LNCaP clone FGC (cell line): ENCODE data around the gene GNG7.
"Not testable (repeated sequence)": the region's sequence is repeated elsewhere in the genome, so short reads cannot be mapped to it uniquely, and the experiment has no call there.

ENCODE experiments used
- DNase-seq: peaks from one replicate; pipeline ENCODE4 v3.0.0-alpha.2; 2011; ENCODE audit warnings: low read depth
- H3K4me3 ChIP-seq: 2 replicates; pipeline ENCODE4 v1.5.1; 2011; ENCODE audit warnings: mild to moderate bottlenecking, low read depth, low read length, control low read depth
- TF ChIP-seq, protein P1 (sequence below): IDR thresholded peaks from 2 replicates; pipeline ENCODE4 v1.5.1; 2012; ENCODE audit warnings: mild to moderate bottlenecking; ENCODE audit not compliant: control insufficient read depth, insufficient read depth; ENCODE audit errors: extremely low read depth

GNG7 gene

DNA sequence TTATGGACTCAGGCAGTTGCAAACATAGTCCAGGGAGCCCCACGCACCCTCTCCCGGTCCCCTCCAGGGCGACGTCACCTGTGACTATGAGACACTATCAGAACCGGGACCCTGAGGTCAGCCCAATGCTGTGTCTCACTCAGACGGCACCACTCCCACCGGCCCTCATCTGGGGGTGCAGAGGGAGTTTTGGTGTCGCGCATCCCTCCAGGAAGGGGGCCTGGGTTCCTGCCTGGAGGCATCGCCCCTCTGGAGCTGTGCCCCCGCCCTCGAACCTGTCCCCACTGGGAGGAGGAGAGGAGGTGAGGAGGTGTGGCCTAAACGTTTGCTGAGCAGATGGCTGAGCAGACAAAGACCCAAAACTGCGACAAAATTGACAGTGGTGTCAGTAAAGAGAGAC is 175.3 kb downstream of the GNG7 start:
- no peak for DNase-seq
- H3K4me3 ChIP-seq = no peak overlapping the region
- TF ChIP-seq, protein P1, sequence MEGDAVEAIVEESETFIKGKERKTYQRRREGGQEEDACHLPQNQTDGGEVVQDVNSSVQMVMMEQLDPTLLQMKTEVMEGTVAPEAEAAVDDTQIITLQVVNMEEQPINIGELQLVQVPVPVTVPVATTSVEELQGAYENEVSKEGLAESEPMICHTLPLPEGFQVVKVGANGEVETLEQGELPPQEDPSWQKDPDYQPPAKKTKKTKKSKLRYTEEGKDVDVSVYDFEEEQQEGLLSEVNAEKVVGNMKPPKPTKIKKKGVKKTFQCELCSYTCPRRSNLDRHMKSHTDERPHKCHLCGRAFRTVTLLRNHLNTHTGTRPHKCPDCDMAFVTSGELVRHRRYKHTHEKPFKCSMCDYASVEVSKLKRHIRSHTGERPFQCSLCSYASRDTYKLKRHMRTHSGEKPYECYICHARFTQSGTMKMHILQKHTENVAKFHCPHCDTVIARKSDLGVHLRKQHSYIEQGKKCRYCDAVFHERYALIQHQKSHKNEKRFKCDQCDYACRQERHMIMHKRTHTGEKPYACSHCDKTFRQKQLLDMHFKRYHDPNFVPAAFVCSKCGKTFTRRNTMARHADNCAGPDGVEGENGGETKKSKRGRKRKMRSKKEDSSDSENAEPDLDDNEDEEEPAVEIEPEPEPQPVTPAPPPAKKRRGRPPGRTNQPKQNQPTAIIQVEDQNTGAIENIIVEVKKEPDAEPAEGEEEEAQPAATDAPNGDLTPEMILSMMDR = no peak

DNA sequence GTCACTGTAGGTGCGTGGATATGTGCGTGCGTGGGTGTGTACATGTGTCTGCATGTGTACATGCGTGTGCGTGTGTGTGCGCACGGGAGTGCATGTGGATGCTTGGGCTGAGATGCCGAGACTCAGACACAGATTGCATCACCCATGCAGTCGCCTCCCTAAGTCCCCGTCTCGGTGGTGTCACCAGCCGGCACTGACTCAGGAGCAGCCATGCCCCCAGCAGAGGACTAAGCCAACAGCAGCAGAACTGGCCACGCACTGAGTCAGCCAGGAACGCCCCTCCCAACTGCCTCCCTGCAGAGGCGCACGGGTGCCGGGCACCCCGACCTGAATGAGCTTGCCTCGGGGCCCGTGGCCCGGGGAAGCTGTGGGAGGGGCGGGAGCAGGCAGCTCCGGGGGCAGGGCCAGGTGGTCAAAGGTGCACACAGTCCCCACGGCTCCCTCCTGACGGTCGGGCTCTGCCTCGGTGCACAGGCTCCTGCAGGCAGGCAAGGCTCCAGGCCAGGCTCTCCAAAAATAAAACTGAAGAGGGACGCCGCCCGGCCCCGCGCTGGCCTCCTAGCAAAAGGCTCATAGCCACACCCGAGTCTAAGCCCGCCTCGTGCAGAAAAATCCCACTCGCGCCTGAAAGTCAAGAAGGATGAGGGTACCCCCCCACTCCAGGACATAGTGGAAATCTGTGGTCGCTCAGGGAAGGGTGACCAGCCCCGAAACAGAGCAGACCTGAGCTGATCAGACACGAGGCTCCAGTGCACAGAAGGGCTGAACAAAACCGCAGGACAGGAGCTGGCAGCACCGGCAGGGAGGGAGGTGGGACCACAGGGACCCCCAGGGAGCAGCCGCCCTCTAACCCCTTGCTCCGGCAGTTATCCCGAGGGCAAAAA is 177.4 kb downstream of the GNG7 start:
- TF ChIP-seq, protein P1 = no peak
- no peak for DNase-seq
- H3K4me3 ChIP-seq = no peak overlapping the region

GRCh38 chr19:2524361-2524839 is 178.1 kb downstream of the GNG7 start:
- no peak overlapping the region for H3K4me3 ChIP-seq
- no peak for DNase-seq
- TF ChIP-seq, protein P1 = no peak

DNA sequence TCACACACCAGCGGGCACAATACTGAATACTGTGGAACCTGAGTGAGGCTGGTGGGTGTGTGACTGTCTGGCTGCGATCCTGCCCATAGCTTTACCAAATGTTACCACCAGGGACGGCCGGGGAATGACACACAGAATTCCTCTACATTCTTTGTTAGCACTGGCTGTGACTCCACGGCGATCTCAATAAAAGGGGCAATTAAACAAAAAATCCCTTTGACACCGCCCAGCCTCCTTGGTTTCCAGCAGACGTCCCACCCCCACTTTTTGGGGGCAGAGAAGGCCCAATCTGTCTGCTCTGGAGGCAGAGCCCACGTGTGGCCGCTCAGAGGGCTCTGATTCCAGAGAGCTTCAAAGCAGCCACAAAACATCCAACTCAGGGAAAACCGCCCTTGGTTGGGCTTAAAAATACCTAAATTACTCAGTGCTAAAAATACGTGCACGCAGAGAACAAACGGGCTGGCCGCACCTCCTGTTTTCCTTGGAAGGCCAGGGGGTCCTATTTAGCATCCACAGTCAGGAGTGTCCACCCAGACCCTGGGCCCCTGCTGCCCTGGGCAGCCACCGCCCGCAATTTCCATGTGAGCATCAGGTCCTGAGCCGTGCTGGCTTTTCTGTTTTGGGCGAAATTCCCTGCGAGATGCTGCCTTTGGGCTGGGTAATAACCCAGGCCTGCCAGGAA is 178.7 kb downstream of the GNG7 start:
- TF ChIP-seq, protein P1 = no peak
- H3K4me3 ChIP-seq = no peak overlapping the region
- DNase-seq = no peak

- TF ChIP-seq, protein P1 = no peak
- no peak overlapping the region for H3K4me3 ChIP-seq
- no peak for DNase-seq
Measured at GRCh38 chr19:2519482-2519881, 183.0 kb downstream of the GNG7 start.

DNA sequence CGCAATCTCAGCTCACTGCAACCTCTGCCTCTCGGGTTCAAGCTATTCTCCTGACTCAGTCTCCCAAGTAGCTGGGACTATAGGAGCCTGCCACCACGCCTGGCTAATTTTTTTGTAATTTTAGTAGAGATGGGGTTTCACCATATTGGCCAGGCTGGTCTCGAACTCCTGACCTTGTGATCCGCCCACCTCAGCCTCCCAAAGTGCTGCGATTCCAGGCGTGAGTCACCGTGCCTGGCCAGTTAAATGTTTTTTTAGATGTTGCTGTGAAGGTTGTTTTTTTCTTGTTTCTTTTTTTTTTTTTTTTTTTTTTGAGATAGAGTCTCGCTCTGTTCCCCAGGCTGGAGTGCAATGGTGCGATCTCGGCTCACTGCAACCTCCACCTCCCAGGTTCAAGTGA is 183.6 kb downstream of the GNG7 start:
- not testable (repeated sequence) for DNase-seq, H3K4me3 ChIP-seq

DNA sequence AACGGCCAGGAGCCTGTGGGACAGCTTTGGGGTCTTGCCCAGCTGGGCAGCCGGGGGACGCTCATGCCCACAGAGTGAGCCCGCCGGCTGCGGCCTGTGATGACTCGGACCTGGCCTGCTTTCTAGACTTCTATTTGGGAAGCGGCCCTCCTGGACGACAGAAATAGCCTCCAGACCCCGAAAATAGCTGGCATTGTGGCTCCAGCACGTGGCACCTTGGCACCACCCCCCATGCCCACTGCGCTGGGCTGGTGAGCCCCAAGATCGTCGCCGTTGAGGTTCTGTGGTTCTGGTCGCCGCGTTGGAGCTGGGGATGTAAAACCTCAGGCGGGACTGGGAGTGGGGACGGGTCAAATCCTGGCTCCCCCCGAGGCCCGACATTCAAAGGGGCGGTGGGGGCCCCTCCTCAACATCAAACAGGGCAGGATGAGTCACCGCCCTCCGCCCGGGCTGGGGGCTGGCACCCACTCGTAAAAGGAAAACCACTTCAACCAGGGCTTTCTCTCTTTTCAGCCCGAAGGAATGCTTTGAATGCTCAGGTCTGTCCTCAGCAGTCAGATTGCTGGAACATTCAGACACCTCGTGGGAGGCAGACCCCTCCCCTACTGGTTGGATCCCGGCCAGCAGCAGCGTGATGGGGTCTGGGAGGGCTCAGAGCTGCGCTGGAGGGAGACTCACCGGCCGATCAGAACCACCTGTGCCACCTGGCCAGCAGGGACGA is 184.5 kb downstream of the GNG7 start:
- TF ChIP-seq, protein P1 = no peak
- no peak overlapping the region for H3K4me3 ChIP-seq
- DNase-seq = no peak
